ENCODE measurements around the gene RSPH9.
A peak's percentile ranks its signal among the peaks of the same experiment; 100 is the strongest.
"Not testable (repeated sequence)": the region's sequence is repeated elsewhere in the genome, so short reads cannot be mapped to it uniquely, and the experiment has no call there.

RSPH9 gene

GRCh38 chr6:43624786-43625288, 20.0 kb upstream of the RSPH9 start:
- Histone ChIP-seq H3K9me3 (ENCODE audit: low read depth, low read length) (no peaks in the 10 kb centered on the region), H3K36me3 (ENCODE audit: insufficient read depth, low read length) (peaks cover 61% of the 10 kb centered on the region), H3K27ac (no peak overlapping the region), H3K9ac (ENCODE audit: insufficient read length) (no peak overlapping the region), H3K4me3 (no peak overlapping the region)
- no peak for DNase-seq (ENCODE audit: low read depth, low spot score)
- TF ChIP-seq FOXP2 (optimal IDR thresholded peaks at IDR 0.05; ENCODE audit: control extremely low read depth, extremely low read length, insufficient read depth) = no peak
- no peak for TF ChIP-seq POLR2AphosphoS5 (IDR thresholded peaks at IDR 0.05; ENCODE audit: borderline replicate concordance, low read depth, low read length)
- TF ChIP-seq EZH2 (IDR thresholded peaks at IDR 0.05) = no peak

GRCh38 chr6:43625393-43625992, 19.3 kb upstream of the RSPH9 start:
- no peak overlapping the region for H3K4me3 ChIP-seq
- DNase-seq (ENCODE audit: low read depth, low spot score) = no peak
- H3K36me3 ChIP-seq (ENCODE audit: insufficient read depth, low read length) = peaks cover 58% of the 10 kb centered on the region
- no peak for TF ChIP-seq POLR2AphosphoS5 (IDR thresholded peaks at IDR 0.05; ENCODE audit: borderline replicate concordance, low read depth, low read length)
- TF ChIP-seq FOXP2 (optimal IDR thresholded peaks at IDR 0.05; ENCODE audit: control extremely low read depth, extremely low read length, insufficient read depth) = no peak
- no peak for TF ChIP-seq EZH2 (IDR thresholded peaks at IDR 0.05)
- no peak overlapping the region for H3K9ac ChIP-seq (ENCODE audit: insufficient read length)
- no peaks in the 10 kb centered on the region for H3K9me3 ChIP-seq (ENCODE audit: low read depth, low read length)
- H3K27ac ChIP-seq = no peak overlapping the region

GRCh38 chr6:43627008-43627825, 17.6 kb upstream of the RSPH9 start:
- DNase-seq (ENCODE audit: low read depth, low spot score) = no peak
- Histone ChIP-seq H3K4me3 (no peak overlapping the region), H3K9ac (ENCODE audit: insufficient read length) (no peak overlapping the region), H3K9me3 (ENCODE audit: low read depth, low read length) (no peaks in the 10 kb centered on the region), H3K27ac (no peak overlapping the region), H3K36me3 (ENCODE audit: insufficient read depth, low read length) (peaks cover 41% of the 10 kb centered on the region)
- TF ChIP-seq POLR2AphosphoS5 (IDR thresholded peaks at IDR 0.05; ENCODE audit: borderline replicate concordance, low read depth, low read length) = no peak; the same call in 1 of the 2 replicates
- no peak for TF ChIP-seq FOXP2 (optimal IDR thresholded peaks at IDR 0.05; ENCODE audit: control extremely low read depth, extremely low read length, insufficient read depth)
- no peak for TF ChIP-seq EZH2 (IDR thresholded peaks at IDR 0.05)

DNA sequence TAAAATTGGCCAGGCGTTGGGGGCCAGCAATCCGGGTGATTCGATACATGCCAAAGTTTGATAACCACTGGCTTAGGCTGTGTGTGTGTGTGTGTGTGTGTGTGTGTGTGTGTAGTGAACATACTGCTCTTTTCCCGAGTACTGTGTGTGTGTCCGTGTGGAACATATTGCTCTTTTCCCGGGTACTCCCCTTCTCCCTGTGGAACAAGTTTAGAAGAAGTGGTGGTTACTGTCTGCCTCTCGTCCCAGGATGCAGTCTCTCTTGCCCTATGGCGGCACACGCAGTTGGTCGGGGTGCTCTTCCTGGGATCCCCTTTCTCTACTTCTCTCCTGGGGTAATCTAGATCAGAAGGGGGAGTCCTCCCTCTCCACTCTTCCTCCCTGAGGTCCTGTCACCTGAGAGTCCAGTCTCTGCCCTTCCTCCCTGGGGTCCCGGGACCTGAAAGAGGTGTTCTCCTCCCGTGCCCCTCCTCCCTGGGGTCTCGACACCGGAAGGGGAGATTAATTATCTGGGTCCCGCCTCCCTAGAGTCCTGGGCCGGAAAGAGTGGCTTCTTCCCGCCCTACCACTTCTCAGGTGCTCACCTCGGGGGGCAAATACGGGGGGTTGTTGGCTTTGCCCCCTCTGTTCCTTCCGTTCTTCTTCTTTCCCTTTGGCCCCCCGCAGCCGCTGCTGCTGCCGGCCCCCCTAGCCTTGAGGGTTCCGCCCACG, 16.3 kb upstream of the RSPH9 start:
- Histone ChIP-seq H3K27ac (peak overlapping the region; percentile 59; the same call in 1 of the 2 replicates), H3K36me3 (ENCODE audit: insufficient read depth, low read length) (peaks cover 28% of the 10 kb centered on the region), H3K9ac (ENCODE audit: insufficient read length) (peak overlapping the region; percentile 85), H3K4me3 (peak overlapping the region; percentile 82), H3K9me3 (ENCODE audit: low read depth, low read length) (no peaks in the 10 kb centered on the region)
- no peak for DNase-seq (ENCODE audit: low read depth, low spot score)
- TF ChIP-seq POLR2AphosphoS5 (IDR thresholded peaks at IDR 0.05; ENCODE audit: borderline replicate concordance, low read depth, low read length) = no peak; the same call in 1 of the 2 replicates
- no peak for TF ChIP-seq EZH2 (IDR thresholded peaks at IDR 0.05)
- no peak for TF ChIP-seq FOXP2 (optimal IDR thresholded peaks at IDR 0.05; ENCODE audit: control extremely low read depth, extremely low read length, insufficient read depth)

DNA sequence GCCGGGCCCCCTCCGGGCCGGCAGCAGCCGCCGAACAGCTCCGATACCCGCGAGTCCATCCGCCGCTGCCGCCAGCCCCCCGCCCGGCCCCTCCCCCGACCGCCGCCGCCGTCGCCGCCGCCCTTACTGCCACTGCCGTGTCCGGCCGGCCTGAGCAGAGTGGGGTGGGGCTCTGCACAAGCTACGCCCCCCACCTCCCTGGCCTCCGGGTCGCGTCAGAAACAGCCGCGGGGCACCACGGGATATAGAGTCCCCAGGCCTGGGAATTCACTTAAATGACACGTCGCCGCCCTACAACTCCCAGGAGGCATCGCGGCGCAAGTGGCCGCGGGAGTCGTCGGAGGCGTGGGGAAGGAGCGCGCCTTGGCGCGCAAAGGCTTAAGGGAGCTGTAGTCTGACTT, 15.7 kb upstream of the RSPH9 start, which contains the start of gene GTPBP2:
TSS of gene GTPBP2 (minus strand) at position 161 of the 401 bp plus-strand sequence. CDS start at position 59, 102 bp downstream.
- no peak for TF ChIP-seq FOXP2 (optimal IDR thresholded peaks at IDR 0.05; ENCODE audit: control extremely low read depth, extremely low read length, insufficient read depth)
- no peak for TF ChIP-seq EZH2 (IDR thresholded peaks at IDR 0.05)
- TF ChIP-seq POLR2AphosphoS5 (IDR thresholded peaks at IDR 0.05; ENCODE audit: borderline replicate concordance, low read depth, low read length) = no peak
- peak within 1 kb of the TSS; percentile 90 for H3K9ac ChIP-seq (ENCODE audit: insufficient read length)
- H3K9me3 ChIP-seq (ENCODE audit: low read depth, low read length) = no peaks in the 10 kb centered on the region
- H3K27ac ChIP-seq = peak within 1 kb of the TSS; percentile 95
- peaks cover 22% of the 10 kb centered on the region for H3K36me3 ChIP-seq (ENCODE audit: insufficient read depth, low read length)
- H3K4me3 ChIP-seq = peak within 1 kb of the TSS; percentile 82
- DNase-seq (ENCODE audit: low read depth, low spot score) = peak; percentile 75

GRCh38 chr6:43629505-43630300, 15.1 kb upstream of the RSPH9 start:
- Histone ChIP-seq H3K4me3 (peak overlapping the region; percentile 82), H3K27ac (peak overlapping the region; percentile 95), H3K9me3 (ENCODE audit: low read depth, low read length) (no peaks in the 10 kb centered on the region), H3K36me3 (ENCODE audit: insufficient read depth, low read length) (peaks cover 16% of the 10 kb centered on the region), H3K9ac (ENCODE audit: insufficient read length) (peak overlapping the region; percentile 90)
- TF ChIP-seq EZH2 (IDR thresholded peaks at IDR 0.05) = no peak
- peak; percentile 32 for TF ChIP-seq FOXP2 (optimal IDR thresholded peaks at IDR 0.05; ENCODE audit: control extremely low read depth, extremely low read length, insufficient read depth)
- TF ChIP-seq POLR2AphosphoS5 (IDR thresholded peaks at IDR 0.05; ENCODE audit: borderline replicate concordance, low read depth, low read length) = peak; percentile 97
- DNase-seq (ENCODE audit: low read depth, low spot score) = peak; percentile 95

GRCh38 chr6:43630980-43631619, 13.7 kb upstream of the RSPH9 start:
- no peak overlapping the region for H3K9ac ChIP-seq (ENCODE audit: insufficient read length)
- TF ChIP-seq POLR2AphosphoS5 (IDR thresholded peaks at IDR 0.05; ENCODE audit: borderline replicate concordance, low read depth, low read length) (no peak), EZH2 (IDR thresholded peaks at IDR 0.05) (no peak), FOXP2 (optimal IDR thresholded peaks at IDR 0.05; ENCODE audit: control extremely low read depth, extremely low read length, insufficient read depth) (no peak)
- no peaks in the 10 kb centered on the region for H3K9me3 ChIP-seq (ENCODE audit: low read depth, low read length)
- peak overlapping the region; percentile 80 for H3K27ac ChIP-seq
- DNase-seq (ENCODE audit: low read depth, low spot score) = no peak
- H3K4me3 ChIP-seq = no peak overlapping the region
- H3K36me3 ChIP-seq (ENCODE audit: insufficient read depth, low read length) = peaks cover 2% of the 10 kb centered on the region; the same call in 1 of the 2 replicates

- H3K4me3 ChIP-seq; H3K9ac ChIP-seq (ENCODE audit: insufficient read length); H3K27ac ChIP-seq; H3K9me3 ChIP-seq (ENCODE audit: low read depth, low read length); DNase-seq (ENCODE audit: low read depth, low spot score): not testable (repeated sequence)
- H3K36me3 ChIP-seq (ENCODE audit: insufficient read depth, low read length) = peaks cover 10% of the 10 kb centered on the region; the same call in 1 of the 2 replicates
Observed at GRCh38 chr6:43633002-43633401, 11.8 kb upstream of the RSPH9 start.
